ENCODE measurements around the gene HYAL3.
A peak's percentile ranks its signal among the peaks of the same experiment; 100 is the strongest.
"Not testable (repeated sequence)": the region's sequence is repeated elsewhere in the genome, so short reads cannot be mapped to it uniquely, and the experiment has no call there.

The HYAL3 gene

DNA sequence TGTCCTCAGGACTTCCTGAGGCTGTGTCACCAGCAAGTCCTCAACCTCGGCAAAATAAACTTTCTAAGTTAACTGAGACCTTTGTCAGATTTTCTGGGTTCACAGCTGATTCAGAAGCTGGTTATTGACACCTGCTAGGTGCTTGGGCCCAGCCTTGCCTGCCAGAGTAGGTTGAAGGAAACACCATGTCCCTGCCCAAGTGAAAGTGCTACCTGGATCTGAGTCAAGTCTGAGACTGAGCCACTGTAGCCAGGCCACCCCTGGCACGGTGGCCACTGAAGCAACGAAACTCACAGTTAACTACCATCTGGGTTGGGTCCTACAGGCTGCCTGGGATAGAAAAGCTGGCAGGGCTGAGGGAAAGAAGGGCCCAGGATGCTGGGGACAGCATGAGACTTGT, 15.1 kb upstream of the HYAL3 start:
- H3K36me3 Mint-ChIP-seq (ENCODE audit: low read depth), result peaks cover 7% of the 10 kb centered on the region
- H3K27me3 Mint-ChIP-seq (ENCODE audit: low read depth), result no peaks in the 10 kb centered on the region
- no peak overlapping the region for H3K4me3 Mint-ChIP-seq
- no peak overlapping the region for H3K27ac Mint-ChIP-seq
- no peaks in the 10 kb centered on the region for H3K9me3 Mint-ChIP-seq
- H3K4me1 Mint-ChIP-seq (ENCODE audit: low read depth), result peaks cover 21% of the 10 kb centered on the region

DNA sequence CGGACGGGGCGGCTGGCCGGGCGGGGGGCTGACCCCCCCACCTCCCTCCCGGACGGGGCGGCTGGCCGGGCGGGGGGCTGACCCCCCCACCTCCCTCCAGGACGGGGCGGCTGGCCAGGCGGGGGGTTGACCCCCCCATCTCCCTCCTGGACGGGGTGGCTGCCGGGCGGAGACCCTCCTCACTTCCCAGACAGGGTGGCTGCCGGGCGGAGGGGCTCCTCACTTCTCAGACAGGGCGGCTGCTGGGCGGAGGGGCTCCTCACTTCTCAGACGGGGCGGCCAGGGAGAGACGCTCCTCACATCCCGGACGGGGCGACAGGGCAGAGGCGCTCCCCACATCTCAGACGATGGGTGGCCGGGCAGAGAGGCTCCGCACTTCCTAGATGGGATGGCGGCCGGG, 12.8 kb upstream of the HYAL3 start:
- not testable (repeated sequence) for H3K36me3 Mint-ChIP-seq (ENCODE audit: low read depth); H3K27me3 Mint-ChIP-seq (ENCODE audit: low read depth); H3K4me3 Mint-ChIP-seq; H3K9me3 Mint-ChIP-seq; H3K27ac Mint-ChIP-seq
- H3K4me1 Mint-ChIP-seq (ENCODE audit: low read depth), result peaks cover 13% of the 10 kb centered on the region

DNA sequence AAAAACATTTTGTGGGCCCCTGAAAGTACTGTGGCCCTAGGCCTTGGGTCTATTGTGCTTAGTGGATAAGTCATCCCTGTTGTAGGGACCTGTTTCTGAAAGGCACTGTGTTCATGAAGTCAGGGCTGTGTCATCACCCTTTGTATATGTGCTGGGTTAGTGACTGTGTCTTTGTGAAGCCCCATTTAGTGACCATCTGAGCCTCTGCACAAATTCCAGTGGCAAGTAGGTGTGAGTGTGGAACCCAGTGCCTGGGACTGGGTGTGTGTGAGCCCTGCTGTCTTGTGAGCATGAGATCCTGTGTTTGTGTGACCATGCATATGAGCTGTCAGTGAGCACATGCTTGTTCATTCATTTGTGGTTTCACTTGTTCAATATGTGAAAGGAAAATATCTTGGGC, 5.4 kb upstream of the HYAL3 start:
- Mint-ChIP-seq H3K27ac (no peak overlapping the region), H3K4me3 (no peak overlapping the region), H3K36me3 (ENCODE audit: low read depth) (no peaks in the 10 kb centered on the region), H3K27me3 (ENCODE audit: low read depth) (no peaks in the 10 kb centered on the region), H3K4me1 (ENCODE audit: low read depth) (peaks cover 9% of the 10 kb centered on the region), H3K9me3 (no peaks in the 10 kb centered on the region)

GRCh38 chr3:50303013-50303815, 4.0 kb upstream of the HYAL3 start, which contains the start of gene HYAL1:
HYAL1 (minus strand) TSS chr3:50303574; CDS start chr3:50302956, 618 bp downstream.
- Mint-ChIP-seq H3K4me1 (ENCODE audit: low read depth) (peaks cover 10% of the 10 kb centered on the region), H3K27ac (no peak within 1 kb of the TSS), H3K27me3 (ENCODE audit: low read depth) (no peaks in the 10 kb centered on the region), H3K36me3 (ENCODE audit: low read depth) (peaks cover under 1% of the 10 kb centered on the region), H3K4me3 (no peak within 1 kb of the TSS), H3K9me3 (no peaks in the 10 kb centered on the region)

GRCh38 chr3:50302095-50303012, 3.1 kb upstream of the HYAL3 start:
- Mint-ChIP-seq H3K27ac (no peak overlapping the region), H3K36me3 (ENCODE audit: low read depth) (peaks cover 3% of the 10 kb centered on the region), H3K4me1 (ENCODE audit: low read depth) (peaks cover 18% of the 10 kb centered on the region), H3K4me3 (no peak overlapping the region), H3K27me3 (ENCODE audit: low read depth) (no peaks in the 10 kb centered on the region), H3K9me3 (no peaks in the 10 kb centered on the region)

DNA sequence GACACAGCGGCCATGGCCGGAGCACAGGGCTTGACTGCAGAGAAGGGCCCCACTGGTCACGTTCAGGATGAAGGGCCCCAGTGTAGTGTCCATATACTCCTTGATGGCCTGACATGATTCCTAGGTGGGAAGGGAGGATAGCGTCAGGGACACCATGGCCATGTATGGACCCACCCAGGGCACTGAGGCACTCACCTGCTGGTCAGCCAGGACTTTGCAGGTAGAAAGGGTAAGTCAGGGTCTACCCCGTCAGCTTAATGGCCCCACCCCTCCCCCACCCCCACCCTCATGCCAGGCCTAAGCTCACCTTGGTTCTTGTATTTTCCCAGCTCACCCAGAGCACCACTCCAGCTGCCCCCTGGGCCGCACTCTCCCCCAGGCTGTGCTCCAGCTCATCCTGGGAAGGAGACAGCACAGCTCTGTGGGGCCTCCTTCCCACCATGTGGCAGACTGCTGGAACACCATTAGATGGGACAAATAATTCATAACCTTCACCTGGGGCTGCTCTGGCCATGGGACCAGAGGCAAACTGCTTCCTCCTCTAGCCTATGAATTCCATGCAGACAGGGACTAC, 1.6 kb upstream of the HYAL3 start:
- peak overlapping the region; percentile 95 for H3K27ac Mint-ChIP-seq

DNA sequence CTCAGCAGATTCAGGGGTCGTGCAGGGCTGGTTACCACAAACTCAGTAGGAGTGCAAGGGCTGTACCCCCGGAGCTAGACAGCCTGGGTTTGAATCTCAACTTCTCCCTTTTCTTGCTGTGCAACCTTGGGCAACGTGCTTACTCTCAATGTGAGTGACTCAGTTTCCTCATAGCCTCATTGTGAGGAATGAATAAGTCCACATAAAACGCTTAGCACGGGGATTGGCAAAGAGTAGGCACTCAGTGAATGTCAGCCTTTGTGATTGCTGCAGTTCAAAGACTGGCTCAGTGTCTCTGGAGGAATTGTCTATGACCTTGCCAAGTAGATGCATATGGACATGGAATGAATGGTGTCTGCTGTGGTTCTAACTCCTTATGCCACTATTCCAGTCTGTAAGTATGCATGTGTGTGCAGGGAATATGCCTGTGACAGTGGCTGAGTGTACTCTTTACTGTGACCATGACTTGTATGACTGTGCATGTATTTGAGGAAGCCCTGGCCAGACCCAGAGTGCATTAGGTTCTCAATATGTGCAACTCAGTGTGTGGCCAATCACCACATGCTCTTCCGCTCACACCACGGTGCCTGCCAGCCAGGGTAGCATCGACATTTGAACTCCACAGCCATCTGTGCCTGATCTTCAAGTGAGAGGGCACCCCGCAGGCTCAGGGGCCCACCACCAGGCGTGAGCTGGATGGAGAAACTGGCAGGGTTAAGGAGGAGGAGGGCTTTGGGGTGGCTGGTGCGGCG, 900 bp upstream of the HYAL3 start:
- Mint-ChIP-seq H3K9me3 (no peaks in the 10 kb centered on the region), H3K27me3 (ENCODE audit: low read depth) (no peaks in the 10 kb centered on the region), H3K36me3 (ENCODE audit: low read depth) (peaks cover 3% of the 10 kb centered on the region), H3K27ac (peak overlapping the region; percentile 95), H3K4me1 (ENCODE audit: low read depth) (peaks cover 24% of the 10 kb centered on the region), H3K4me3 (peak overlapping the region; percentile 96)

More for the DNA sequence above, 1.6 kb upstream of the HYAL3 start:
- Mint-ChIP-seq H3K27me3 (ENCODE audit: low read depth) (no peaks in the 10 kb centered on the region), H3K9me3 (no peaks in the 10 kb centered on the region), H3K36me3 (ENCODE audit: low read depth) (peaks cover 3% of the 10 kb centered on the region), H3K4me1 (ENCODE audit: low read depth) (peaks cover 24% of the 10 kb centered on the region), H3K4me3 (peak overlapping the region; percentile 96)

GRCh38 chr3:50299638-50299928, 378 bp upstream of the HYAL3 start:
- Mint-ChIP-seq H3K9me3 (no peaks in the 10 kb centered on the region), H3K4me1 (ENCODE audit: low read depth) (peaks cover 24% of the 10 kb centered on the region), H3K27me3 (ENCODE audit: low read depth) (no peaks in the 10 kb centered on the region)

DNA sequence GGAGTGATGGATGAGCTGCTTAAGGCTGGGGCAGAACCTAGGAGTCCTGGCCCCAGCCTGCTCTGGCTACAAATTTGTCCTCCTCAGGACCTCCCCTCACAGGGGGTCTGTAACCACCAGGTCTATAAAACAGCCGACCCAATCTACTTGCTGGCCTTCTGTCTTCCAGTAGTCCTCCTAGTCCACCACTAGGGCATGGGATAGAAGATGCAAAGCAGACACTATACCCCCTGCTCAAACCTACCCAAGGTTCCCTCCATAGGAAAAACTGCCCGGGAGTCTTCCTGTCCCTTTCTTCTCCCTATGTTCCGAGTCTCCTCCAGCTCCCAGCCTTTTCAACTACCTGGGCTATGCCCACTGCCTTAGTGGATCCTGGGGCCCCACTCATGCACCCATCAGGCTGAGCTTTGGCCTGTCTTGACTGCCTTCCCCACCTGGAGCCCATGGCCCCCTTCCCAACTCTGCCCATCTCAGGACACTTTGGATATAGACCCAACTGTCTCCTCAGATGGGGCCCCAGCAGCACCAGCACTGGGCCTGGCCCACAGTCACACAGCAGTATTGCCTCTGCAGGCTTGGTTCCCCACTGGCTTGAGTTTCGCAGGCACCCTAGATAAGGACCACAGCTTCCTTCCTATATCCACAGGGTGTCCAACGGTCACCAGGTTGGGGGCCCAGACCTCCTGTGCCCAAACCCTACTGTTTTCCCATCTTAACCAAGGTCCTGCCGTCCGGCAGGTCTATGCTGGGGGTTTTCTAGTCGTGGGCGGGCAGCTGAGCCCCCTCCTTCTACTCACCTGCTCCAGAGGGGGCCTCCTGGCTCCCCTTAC, 1.1 kb downstream of the HYAL3 start:
- peaks cover 26% of the 10 kb centered on the region for H3K4me1 Mint-ChIP-seq (ENCODE audit: low read depth)
- peaks cover 3% of the 10 kb centered on the region for H3K36me3 Mint-ChIP-seq (ENCODE audit: low read depth)
- H3K4me3 Mint-ChIP-seq, result peak overlapping the region; percentile 96
- no peaks in the 10 kb centered on the region for H3K27me3 Mint-ChIP-seq (ENCODE audit: low read depth)
- no peaks in the 10 kb centered on the region for H3K9me3 Mint-ChIP-seq
- H3K27ac Mint-ChIP-seq, result peak overlapping the region; percentile 95

More at GRCh38 chr3:50299638-50299928, 378 bp upstream of the HYAL3 start:
- peaks cover 3% of the 10 kb centered on the region for H3K36me3 Mint-ChIP-seq (ENCODE audit: low read depth)
- peak overlapping the region; percentile 95 for H3K27ac Mint-ChIP-seq
- H3K4me3 Mint-ChIP-seq, result peak overlapping the region; percentile 96

GRCh38 chr3:50297384-50297775, 1.8 kb downstream of the HYAL3 start:
- Mint-ChIP-seq H3K4me3 (peak overlapping the region; percentile 14), H3K9me3 (no peaks in the 10 kb centered on the region), H3K4me1 (ENCODE audit: low read depth) (peaks cover 34% of the 10 kb centered on the region), H3K27ac (no peak overlapping the region), H3K36me3 (ENCODE audit: low read depth) (peaks cover 3% of the 10 kb centered on the region), H3K27me3 (ENCODE audit: low read depth) (no peaks in the 10 kb centered on the region)

- Mint-ChIP-seq H3K4me3 (no peak overlapping the region), H3K4me1 (ENCODE audit: low read depth) (peaks cover 35% of the 10 kb centered on the region), H3K9me3 (no peaks in the 10 kb centered on the region), H3K36me3 (ENCODE audit: low read depth) (peaks cover 3% of the 10 kb centered on the region), H3K27me3 (ENCODE audit: low read depth) (no peaks in the 10 kb centered on the region), H3K27ac (no peak overlapping the region)
These were observed 2.4 kb downstream of the HYAL3 start for GRCh38 chr3:50296721-50297383.

GRCh38 chr3:50295553-50296431, 3.4 kb downstream of the HYAL3 start:
- Mint-ChIP-seq H3K9me3 (no peaks in the 10 kb centered on the region), H3K4me3 (no peak overlapping the region), H3K27ac (no peak overlapping the region), H3K4me1 (ENCODE audit: low read depth) (peaks cover 39% of the 10 kb centered on the region), H3K36me3 (ENCODE audit: low read depth) (peaks cover 6% of the 10 kb centered on the region), H3K27me3 (ENCODE audit: low read depth) (no peaks in the 10 kb centered on the region)

Data from T-helper 1 cell treated with Interleukin-12 subunit alpha and Interleukin-12 subunit beta and Interleukin-4 antibody, amounts not matched to agents 30 μg/mL and 1 μg/mL, for 36 hours (primary cell).